GM23338 (cell line): ENCODE measurements around the gene SLC39A11.

Source experiments
- CREB1 ChIP-seq: fragments of 250-450 bp; sonication (Bioruptor Pico); IDR thresholded peaks from 2 replicates; pipeline ENCODE4 v1.5.0; 2020; ENCODE audit warnings: low read depth, mild to moderate bottlenecking, moderate library complexity
- CTCF ChIP-seq, 2 experiments: fragments of 200-600 bp in 1 of 2; sonication (generic) in 1 of 2; conservative IDR thresholded peaks; 2 replicates each; pipeline versions ENCODE4 v1.5.1 to v1.6.1; 2016 to 2017; ENCODE audit warnings: antibody characterized with exemption in 2 of 2, low read depth in 2 of 2, mild to moderate bottlenecking in 2 of 2, moderate library complexity in 1 of 2
- EZH2 ChIP-seq: fragments of 200-600 bp; sonication (generic); IDR thresholded peaks from one replicate; pipeline ENCODE4 v1.8.0; 2017; ENCODE audit warnings: antibody characterized with exemption, mild to moderate bottlenecking, low read depth; ENCODE audit not compliant: unreplicated experiment
- EZH2phosphoT487 ChIP-seq: fragments of 200-600 bp; sonication (generic); IDR thresholded peaks from one replicate; pipeline ENCODE4 v1.8.1; 2018; ENCODE audit warnings: antibody characterized with exemption; ENCODE audit not compliant: unreplicated experiment
- JUNB ChIP-seq: IDR thresholded peaks from one replicate; pipeline ENCODE4 v1.6.1; 2016; ENCODE audit warnings: antibody characterized with exemption; ENCODE audit not compliant: unreplicated experiment
- POLR2AphosphoS5 ChIP-seq: IDR thresholded peaks from 2 replicates; pipeline ENCODE4 v1.6.1; 2016; ENCODE audit warnings: antibody characterized with exemption, low read depth
- REST ChIP-seq: IDR thresholded peaks from one replicate; pipeline ENCODE4 v1.6.1; 2018; ENCODE audit warnings: antibody characterized with exemption; ENCODE audit not compliant: unreplicated experiment
- STAT1 ChIP-seq: IDR thresholded peaks from one replicate; pipeline ENCODE4 v1.6.1; 2016; ENCODE audit warnings: antibody characterized with exemption; ENCODE audit not compliant: unreplicated experiment

GRCh38 chr17:73064084-73064938 is 28.2 kb downstream of the SLC39A11 start:
- TF ChIP-seq EZH2 (no peak), CTCF (conservative IDR thresholded peaks at IDR 0.05; ENCODE audit: low read depth in 2 of 2) (no peak), EZH2phosphoT487 (no peak), REST (no peak), STAT1 (no peak), JUNB (no peak), CREB1 (no peak), POLR2AphosphoS5 (no peak)
